COR-L47 (cell line): ENCODE data around the gene RNF26.

Experiments used
- DNase-seq: peaks from one replicate; lab custom pipeline; 2025; lab: John Stamatoyannopoulos, UW

RNF26 gene

DNA sequence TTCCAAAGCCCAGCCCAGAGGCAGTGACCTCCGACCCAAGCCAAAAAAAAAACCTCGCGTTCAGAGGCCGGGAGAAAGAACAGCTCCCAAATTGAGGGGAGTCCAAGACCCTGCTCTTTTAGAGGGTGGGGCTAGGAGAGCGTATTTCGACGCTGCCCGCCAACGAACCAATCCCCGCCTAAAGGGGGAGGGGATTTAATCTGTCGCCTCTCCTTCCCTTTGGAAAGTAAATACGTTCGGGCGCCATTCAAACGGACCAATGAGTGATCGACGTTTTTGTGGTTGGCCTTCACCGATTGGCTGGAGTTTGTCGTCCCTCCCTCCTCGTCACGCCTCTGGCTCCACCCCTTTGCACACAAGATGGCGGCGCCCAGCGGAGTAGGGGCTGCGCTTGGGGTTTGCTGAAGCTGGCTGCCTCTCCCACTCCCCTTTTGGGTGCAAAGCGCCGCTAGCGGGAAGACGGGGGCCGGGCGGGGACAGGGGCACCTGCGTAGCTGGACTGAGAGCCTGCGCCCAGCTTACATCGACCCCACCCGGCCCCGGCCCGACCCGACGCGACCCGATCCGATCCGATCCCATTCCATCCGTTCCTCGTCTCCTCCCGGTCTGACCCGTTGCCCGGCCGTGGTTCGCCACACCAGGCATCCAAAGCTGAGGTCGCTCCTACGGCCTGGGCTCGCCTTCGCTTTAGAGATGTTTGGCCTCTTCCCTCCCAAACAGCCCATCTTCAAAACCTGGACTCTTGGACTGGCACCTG, at the start of gene RNF26:
TSS of gene RNF26 (plus strand) at position 354 of the 757 bp plus-strand sequence. CDS start 596 bp downstream, outside the sequence.
- DNase-seq: peak; percentile 98

DNA sequence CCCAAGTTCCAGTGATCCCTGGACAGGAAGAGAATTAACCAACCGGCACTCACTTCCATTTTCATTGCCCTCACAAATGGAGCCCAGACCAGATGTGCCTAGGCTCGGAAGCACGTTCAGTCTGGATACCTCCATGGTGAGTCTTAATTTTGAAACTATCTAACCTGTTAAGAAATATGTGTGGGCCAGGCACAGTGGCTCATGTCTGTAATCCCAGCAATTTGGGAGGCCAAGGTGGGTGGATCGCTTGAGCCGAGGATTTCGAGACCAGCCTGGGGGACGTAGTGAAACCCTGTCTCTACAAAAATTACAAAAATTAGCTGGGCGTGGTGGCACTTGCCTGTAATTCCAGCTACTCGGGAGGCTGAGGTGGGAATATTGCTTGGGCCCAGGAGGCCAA, 48.9 kb upstream of the RNF26 start:
- DNase-seq: no peak

DNA sequence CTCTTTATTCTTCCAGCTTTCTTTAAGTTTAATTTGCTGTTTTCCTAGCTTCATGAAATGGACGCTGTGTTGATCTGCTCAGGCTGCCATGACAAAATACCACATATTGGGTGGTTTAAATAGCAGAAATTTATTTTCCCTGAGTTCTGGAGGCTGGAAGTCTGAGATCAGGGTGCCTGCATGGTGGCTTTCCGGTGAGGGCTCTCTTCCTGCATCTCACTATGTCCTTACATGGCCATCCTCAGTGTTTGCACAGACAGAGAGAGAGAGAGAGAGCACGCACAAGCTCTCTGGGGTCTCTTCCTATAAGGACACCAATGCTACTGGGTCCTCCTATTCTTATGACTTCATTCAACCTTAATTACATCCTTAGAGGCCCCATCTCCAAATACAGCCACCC, 46.1 kb upstream of the RNF26 start:
- DNase-seq: no peak

DNA sequence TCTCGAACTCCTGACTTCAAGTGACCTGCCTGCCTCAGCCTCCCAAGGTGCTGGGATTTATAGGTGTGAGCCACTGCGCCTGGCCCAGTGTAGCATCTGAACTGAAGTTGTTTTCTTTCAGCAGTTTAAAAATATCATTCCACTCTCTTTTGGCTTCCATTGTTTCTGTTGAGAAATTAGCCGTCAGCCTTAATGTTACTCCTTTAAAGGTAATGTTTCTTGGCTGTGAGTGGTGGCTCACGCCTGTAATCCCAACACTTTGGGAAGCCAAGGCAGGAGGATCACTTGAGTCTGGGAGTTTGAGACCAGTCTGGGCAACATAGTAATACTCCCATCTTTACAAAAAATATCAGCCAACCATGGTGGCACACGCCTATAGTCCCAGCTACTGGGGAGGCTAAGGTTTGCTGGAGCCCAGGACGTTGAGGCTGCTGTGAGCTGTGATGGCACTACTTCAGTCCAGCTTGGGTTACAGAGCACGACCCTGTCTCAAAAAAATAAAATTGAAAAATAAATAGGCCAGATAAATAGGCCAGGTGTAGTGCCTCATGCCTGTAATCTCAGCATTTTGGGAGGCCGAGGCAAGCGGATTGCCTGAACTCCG, 43.3 kb upstream of the RNF26 start:
- no peak for DNase-seq

DNA sequence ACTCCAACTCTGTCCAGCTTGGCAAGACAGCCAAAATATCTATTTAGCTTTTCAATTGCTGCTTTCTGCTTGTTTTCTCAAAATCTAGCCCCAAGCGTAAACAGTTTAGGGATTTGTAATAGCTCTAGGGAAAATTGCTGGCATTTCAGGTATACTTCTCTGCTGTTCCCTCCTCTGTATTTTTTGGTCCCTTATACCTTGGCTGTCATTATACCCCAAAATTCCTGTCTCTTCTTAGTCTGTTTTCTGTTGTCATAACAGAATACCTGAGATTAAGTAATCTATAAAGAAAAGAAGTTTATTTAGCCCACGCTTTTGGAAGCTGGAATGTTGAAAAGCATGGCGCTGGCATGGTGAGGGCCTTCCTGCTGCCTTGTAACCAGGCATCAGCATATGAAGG, 40.9 kb upstream of the RNF26 start:
- DNase-seq: no peak

DNA sequence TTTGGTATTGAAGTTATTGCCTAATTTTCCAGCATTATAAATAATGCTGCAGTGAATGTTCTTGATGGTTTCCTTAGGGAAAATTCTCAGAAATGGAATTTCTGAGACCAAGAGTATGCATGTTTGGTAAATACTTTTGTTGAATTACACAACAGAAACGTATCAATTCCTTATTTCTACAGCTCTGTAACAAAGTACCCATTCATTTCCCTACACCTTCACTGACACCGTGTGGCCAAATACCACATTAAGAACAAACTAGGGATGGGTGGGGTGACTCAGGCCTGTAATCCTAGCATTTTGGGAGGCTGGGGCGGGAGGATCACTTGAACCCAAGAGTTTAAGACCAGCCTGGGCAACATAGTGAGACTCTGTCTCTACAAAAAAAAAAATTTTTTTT, 39.1 kb upstream of the RNF26 start:
- DNase-seq: no peak

DNA sequence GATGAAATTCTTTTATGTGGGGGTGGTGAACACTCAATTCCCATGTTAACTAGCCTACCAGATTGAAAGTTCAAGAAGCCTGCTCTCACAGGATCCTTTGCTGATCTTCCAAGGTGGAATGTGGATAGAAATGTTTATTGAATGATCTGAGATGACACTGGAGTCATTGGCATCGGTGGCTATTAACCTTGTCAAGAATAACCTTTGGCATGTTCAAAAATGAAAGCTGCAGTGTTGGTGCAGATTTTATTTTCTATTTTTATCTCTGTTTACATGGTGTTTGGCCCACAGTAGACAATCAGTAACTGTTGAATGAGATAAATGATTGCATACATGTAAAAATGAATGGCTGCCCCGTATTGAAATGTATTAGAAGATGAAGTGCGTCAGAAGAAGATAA, 36.4 kb upstream of the RNF26 start:
- no peak for DNase-seq

DNA sequence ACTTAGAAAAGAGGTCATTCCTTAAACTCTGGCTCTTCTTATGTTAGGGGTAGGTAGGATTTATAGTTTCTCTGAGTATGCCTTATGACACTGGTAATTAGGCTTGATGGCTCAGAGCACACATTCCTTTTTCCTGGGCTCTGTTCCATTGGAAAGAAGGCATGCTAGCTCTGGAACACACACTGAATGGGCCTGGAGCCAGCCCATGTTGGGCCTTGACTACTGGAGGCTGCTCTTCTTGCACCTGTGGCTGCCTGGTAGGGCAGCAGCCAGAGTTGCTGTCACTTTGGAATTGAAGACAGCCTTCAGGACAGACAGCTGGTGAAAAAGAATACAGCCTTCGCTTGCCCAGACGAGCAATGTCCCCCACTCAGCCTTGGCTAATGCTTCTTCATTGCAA, 35.6 kb upstream of the RNF26 start:
- no peak for DNase-seq

DNA sequence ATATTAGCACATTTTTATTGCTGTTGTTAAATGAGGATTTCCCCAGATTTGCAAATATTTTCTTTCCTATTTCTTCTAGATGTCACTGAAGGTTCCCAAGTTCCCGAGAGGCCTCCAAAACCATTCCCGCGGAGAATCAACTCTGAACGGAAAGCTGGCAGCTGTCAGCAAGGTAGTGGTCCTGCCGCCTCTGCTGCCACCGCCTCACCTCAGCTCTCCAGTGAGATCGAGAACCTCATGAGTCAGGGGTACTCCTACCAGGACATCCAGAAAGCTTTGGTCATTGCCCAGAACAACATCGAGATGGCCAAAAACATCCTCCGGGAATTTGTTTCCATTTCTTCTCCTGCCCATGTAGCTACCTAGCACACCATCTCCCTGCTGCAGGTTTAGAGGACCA, 34.9 kb upstream of the RNF26 start:
- no peak for DNase-seq

DNA sequence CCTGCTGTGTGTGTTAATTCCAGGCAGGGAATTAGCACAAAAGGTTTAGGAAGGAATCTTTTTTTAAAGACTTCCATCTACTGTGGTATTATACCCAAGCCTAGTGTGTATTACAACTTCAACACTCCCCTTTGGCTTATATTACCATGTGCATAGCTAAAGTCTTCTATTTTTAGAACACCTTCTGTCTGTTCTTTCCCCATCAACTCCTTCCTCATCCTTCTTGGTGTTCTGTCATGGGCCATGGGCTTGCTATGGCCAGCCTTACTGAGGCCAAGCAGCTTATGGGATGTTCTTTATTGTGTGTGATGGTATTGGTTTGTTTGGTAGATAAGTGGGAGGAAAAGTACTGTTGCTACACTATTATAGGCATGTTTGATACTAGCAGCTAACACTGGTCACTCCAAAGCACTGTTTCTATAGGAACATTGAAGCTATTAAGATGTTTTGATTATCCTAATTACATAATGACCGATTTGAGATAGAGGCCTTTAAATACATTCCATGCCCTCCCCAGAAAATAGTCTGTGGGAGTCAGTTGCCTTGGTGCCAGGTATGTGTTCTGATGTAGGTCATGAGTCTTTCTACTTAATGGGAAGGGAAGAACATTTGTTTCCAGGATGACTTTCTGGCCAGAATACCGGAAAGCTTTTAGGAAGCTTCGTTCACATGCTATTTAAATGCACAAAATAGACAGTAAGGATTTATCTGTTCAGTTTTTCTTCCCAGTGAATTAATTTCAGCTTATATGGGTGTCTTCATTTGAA, 33.9 kb upstream of the RNF26 start:
- no peak for DNase-seq

DNA sequence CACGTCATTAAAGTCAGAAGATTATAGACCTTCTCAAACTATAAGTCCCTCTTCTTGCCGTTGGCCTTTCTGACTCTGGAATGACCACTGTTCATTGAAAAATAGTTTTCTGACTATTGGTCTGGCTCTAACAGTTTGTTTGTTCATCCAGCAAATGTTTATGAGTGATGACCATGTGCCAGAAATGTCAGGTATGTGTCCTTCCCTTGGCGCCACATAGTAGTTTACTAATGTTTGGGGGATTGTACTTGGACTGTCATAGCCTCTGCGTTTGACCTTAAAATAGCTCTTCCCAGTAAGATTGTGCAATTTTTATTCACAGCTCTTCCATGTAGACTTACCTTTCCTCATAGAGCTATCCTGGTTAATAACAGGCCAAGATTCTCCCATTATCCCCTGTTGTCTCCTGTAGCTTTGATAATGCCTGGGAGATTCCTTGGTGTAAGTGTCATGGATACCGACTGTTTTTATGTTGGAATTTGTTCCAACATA, 31.1 kb upstream of the RNF26 start:
- no peak for DNase-seq

DNA sequence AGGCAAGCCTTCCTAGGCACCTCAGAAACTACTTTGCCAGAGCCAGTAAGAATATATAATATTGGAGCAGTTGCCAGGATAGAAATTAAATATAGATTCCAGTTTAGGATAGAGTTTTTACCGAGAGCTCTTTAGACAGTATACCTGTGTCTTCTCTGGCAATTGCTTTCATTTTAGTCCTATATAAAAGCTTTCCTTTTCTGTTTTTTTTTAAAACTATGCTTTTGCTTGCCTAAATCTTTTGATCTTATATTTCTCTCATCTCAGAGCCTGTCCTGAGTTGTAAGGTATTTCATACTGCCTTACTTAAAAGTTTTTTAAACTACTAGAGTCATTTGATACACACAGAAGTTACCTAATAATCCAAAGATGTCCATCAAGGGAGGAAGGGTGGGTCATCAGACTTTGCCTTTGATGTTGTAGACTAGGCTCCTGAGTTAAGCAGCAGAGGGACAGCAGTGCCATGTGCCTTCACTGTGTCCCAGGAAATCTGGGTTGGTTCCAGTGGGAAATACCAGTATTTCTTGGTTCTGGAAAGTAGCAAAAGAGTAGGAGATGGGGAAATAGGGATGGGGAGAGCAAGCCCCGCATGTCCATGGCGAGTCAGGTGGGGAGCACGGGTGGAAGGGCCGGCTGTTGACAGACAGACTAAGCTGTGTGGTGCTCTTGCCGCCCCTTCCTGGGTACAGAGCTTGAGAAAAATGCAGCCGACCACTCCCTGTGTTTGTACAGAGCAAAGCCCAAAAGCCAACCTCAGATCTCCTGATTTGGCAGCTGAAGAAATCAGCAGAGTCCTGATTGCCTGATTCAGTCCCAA, 28.6 kb upstream of the RNF26 start:
- no peak for DNase-seq

DNA sequence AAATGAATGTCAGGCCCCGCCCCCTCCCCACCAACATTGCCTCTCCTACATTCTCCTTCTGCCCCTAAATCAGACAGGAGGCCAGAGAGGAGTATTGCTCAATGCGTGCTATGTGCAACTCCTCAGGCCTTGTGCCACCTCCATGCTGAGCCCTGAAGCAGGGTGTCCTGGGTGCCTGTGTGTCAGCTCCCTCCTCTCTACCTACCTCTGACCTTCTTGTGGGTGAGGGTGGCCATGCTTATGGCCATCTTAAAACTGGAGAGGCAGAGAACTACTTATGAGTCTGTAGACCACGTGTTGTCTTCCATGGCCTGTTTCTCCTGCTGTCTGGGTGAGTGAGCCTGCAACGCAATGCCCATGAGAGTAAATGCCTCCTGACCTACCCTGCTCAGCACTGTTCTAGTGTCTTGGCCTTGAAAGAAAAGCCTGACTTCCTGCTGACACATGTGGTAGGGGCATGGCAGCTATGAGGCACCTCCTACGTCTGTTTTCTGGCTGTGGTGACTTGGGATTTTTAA, 27.9 kb upstream of the RNF26 start:
- no peak for DNase-seq

DNA sequence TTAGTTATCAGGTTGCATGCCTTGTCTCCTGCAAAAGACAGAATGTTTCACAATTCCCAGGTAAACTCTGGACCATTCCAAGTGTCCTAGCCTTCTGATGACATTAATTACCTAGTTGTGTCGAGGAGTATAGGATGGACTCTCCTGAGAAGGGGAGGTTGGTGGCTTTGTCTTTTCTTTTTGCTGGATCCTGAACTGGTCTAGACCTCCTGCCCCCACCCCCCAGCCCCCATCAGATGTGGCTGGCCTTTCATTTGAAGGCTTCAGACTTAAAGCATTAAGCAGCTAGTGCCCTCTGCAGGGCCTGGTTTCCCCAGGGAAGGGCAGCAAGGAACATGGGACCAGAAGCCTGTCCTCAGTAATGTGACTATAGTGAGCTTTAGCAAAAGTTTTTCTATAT, 27.1 kb upstream of the RNF26 start:
- no peak for DNase-seq

DNA sequence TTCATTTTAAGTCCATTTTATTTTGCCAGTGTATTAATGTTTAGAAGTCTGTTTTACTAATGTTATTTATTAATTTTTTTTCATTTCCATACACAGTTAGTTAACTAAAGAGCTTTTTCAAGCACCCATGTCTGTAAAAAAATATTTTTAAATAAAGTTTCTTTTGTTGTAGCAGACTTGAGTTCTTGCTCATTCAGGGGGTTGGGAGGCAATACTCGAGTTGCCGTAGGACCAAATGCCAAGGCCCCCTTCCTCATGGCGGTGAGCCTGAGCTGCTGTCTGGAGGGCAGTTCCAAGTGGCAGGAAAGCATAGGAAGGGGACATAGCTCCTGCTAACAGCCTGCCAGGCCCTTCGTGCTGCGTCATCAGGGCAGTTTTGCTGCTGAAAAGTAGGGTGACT, 26.4 kb upstream of the RNF26 start:
- DNase-seq: no peak

DNA sequence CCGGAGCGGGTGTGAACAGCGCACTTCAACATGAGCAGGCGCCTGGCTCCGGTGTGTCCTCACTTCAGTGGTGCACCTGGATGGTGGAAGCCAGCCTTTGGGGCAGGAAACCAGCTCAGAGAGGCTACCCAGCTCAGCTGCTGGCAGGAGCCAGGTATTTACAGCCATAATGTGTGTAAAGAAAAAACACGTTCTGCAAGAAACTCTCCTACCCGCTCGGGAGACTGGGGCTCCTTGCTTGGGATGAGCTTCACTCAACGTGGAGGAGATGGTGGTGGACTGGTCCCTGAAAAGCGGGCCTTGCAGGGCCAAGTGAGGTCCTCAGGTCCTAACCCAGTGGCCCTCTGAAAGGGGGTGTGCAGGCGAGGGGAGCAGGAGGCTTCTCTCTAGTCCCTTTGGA, 24.9 kb upstream of the RNF26 start:
- no peak for DNase-seq

DNA sequence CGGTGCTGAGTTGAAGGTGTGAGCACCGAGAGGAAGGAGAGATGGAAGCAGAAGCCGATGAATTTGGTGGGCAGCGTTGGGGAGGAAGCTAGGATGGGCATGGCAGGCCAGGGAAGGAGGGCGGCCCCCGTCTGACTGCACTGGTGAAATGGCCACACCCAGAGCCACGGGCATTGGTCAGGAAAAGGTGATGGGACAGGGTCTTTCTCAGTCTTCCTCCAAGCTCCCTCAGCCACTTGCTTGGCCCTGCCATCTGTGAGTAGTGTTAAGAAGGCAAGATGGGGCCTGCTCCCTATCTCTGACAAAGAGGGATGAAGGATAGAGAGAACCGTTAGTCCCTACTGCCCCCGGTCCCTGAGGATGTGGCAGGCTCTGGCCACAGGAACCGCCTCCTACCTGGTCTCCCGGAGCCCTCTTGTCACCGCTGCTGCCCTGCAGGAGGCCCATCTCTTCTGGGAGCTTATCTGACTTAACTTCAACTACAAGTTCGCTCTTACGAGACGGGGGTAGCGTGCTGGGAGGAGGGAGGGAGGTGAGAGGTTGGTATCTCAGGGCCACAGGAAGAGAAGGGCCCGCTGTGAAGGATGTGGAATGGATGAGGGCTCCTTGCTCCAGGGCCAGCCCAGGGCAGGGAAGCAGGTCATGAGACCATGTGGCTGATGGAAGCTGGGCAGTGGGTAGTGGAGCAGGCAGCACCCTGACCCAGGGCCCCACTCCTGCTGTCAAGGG, 24.2 kb upstream of the RNF26 start:
- DNase-seq: no peak

DNA sequence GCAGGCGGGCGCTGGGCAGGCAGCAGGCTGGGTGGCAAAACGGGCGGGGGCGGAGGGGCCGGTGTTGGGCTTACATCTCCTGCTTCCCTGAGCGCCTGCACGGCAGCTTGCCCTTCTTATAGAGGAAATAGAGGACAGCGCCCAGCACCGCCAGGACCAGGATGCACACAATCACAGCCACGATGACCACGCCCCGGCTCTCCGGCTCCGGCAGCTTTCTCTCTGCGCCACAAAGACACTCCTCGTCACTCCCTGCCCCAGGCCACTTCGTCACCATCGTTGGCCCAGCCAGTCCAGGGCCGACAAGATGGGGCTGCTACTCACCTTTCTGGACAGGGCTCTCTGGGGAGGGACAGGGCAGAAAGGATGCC, 23.7 kb upstream of the RNF26 start:
- DNase-seq: no peak

DNA sequence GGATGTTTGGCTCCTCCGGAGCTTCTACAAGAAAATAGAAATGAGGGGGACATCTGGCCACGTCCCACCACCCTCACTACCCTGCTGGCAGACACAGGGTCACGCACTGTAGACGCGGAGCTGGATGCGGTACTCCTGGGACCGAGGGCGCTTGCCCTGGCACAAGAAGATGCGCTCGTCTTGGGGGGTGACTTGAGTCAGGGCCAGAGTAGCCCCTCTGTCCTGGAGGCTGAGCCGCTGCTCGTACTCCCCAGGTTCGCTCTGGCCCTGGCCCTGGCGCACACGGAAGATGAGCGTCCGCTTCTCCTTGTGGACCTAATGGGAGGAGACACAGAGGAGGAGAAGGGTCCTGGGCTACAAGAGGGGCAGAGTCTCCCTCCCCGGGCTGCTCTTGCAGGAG, 19.6 kb upstream of the RNF26 start:
- no peak for DNase-seq

DNA sequence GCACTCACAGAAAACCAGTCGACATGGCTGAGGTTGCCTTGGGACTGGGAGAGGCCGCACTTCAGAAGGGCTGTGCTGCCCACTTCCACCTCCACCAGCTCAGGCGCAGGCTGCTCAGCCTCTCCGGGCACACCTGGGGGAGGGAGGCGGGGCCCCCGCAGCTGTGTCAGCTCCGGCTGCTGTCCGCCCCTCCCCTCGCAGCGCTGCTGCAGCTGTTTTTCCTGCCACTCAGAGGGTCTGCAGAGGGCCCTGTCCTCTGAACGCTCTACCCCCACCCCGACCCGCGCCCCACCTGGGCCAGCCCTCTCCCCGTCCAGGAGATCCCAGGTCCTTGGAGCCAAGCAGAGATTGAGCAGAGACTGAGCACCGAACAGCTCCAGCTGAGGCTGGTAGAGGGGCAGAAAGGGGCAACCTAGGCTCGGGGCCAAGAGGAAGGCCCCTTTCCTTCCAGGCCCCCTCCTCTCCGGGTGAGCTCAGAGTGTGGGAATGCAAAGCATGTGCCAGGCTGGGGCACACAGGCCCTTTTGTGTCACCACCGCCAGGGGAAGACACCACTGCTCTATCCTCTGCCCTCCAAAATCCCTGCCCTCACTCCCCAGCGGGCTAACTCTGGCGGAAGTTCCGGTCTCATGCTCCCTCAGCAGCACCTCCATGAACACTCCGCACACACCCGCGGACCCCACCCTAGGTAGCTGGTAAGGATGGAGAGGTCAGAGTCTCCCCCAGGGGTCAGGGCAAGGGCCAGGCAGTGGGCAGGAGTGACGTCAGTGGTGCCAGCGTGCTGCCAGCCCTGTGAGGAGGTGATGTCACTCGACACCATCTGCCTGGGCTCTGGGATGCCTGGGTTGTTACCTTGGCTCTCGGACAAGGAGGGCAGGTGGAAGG, 19.0 kb upstream of the RNF26 start:
- peak; percentile 41 for DNase-seq
